HG02840 (cell line): ENCODE results near the gene FBXO34.
"Not testable (repeated sequence)": the region's sequence is repeated elsewhere in the genome, so short reads cannot be mapped to it uniquely, and the experiment has no call there.

Source experiments
- ATAC-seq: cut with Tn5 transposase; IDR thresholded peaks from one replicate; pipeline ENCODE4 v1.9.1; 2021; ENCODE audit warnings: mild to moderate bottlenecking, moderate library complexity, moderate number of reproducible peaks; ENCODE audit not compliant: unreplicated experiment, low FRiP score

FBXO34 gene

GRCh38 chr14:55373784-55374705 is 102.8 kb downstream of the FBXO34 start:
- no peak for ATAC-seq

GRCh38 chr14:55374771-55375170 is 103.5 kb downstream of the FBXO34 start:
- ATAC-seq, result no peak

- no peak for ATAC-seq
Measured at GRCh38 chr14:55377236-55377635, 106.0 kb downstream of the FBXO34 start.

- no peak for ATAC-seq
Measured at GRCh38 chr14:55381040-55381439, 109.8 kb downstream of the FBXO34 start.

GRCh38 chr14:55381561-55381960 is 110.3 kb downstream of the FBXO34 start:
- ATAC-seq, result no peak

GRCh38 chr14:55382483-55382882 is 111.3 kb downstream of the FBXO34 start:
- ATAC-seq, result no peak

GRCh38 chr14:55383056-55383466 is 111.8 kb downstream of the FBXO34 start:
- not testable (repeated sequence) for ATAC-seq

- ATAC-seq, result no peak
Measured at GRCh38 chr14:55383541-55384140, 112.4 kb downstream of the FBXO34 start.

GRCh38 chr14:55384536-55384935 is 113.3 kb downstream of the FBXO34 start:
- ATAC-seq, result no peak

- no peak for ATAC-seq
Measured at GRCh38 chr14:55386037-55386808, 115.0 kb downstream of the FBXO34 start.

GRCh38 chr14:55387121-55387520 is 115.9 kb downstream of the FBXO34 start:
- ATAC-seq, result no peak

GRCh38 chr14:55388160-55388559 is 116.9 kb downstream of the FBXO34 start:
- ATAC-seq, result no peak

GRCh38 chr14:55389330-55389729 is 118.1 kb downstream of the FBXO34 start:
- no peak for ATAC-seq

GRCh38 chr14:55398679-55399078 is 127.5 kb downstream of the FBXO34 start:
- no peak for ATAC-seq

GRCh38 chr14:55399183-55399582 is 128.0 kb downstream of the FBXO34 start:
- no peak for ATAC-seq

GRCh38 chr14:55399852-55400251 is 128.6 kb downstream of the FBXO34 start:
- ATAC-seq, result no peak

GRCh38 chr14:55401751-55402150 is 130.5 kb downstream of the FBXO34 start:
- no peak for ATAC-seq
